ENCODE measurements around the gene NDUFAB1. TPM values are rescaled to one million over a fixed set of nuclear protein-coding genes. Genes with fewer than 3 reads are reported as not detected.
A peak's percentile ranks its signal among the peaks of the same experiment; 100 is the strongest.
"Not testable (repeated sequence)": the region's sequence is repeated elsewhere in the genome, so short reads cannot be mapped to it uniquely, and the experiment has no call there.

Gene NDUFAB1
- total RNA-seq, 4 donors from 2014 or later: 47.8 to 77.8 (median 56.7) TPM

GRCh38 chr16:23554536-23554935, 41.6 kb downstream of the NDUFAB1 start:
- 83 to 85% methylated on average over 3 of the region's 3 CpGs for WGBS, 2 donors
- no peak overlapping the region for H3K4me3 ChIP-seq (ENCODE audit: low read depth, poor library complexity, severe bottlenecking)
- TF ChIP-seq CTCF (IDR thresholded peaks at IDR 0.05) (no peak), POLR2A (IDR thresholded peaks at IDR 0.05) (no peak)
- DNase-seq (ENCODE audit: low spot score in 2 of 2): no peak
- intact Hi-C loops (cut with DNase I; ENCODE audit: low total_unique reads): no loop called here

- 78% methylated on average over 6 of the region's 6 CpGs for WGBS, 2 donors
- intact Hi-C loops (cut with DNase I; ENCODE audit: low total_unique reads): no loop called here
These were observed 44.0 kb downstream of the NDUFAB1 start for GRCh38 chr16:23552161-23552560.

GRCh38 chr16:23549938-23550337, 46.2 kb downstream of the NDUFAB1 start:
- DNase-seq (ENCODE audit: low spot score in 2 of 2): no peak
- 95 to 96% methylated on average over 5 of the region's 5 CpGs for WGBS, 2 donors
- no peak overlapping the region for H3K4me3 ChIP-seq (ENCODE audit: low read depth, poor library complexity, severe bottlenecking)
- TF ChIP-seq CTCF (IDR thresholded peaks at IDR 0.05) (no peak), POLR2A (IDR thresholded peaks at IDR 0.05) (no peak)
- intact Hi-C loops (cut with DNase I; ENCODE audit: low total_unique reads): no loop called here

More at GRCh38 chr16:23552161-23552560, 44.0 kb downstream of the NDUFAB1 start:
- H3K4me3 ChIP-seq (ENCODE audit: low read depth, poor library complexity, severe bottlenecking): no peak overlapping the region
- TF ChIP-seq POLR2A (IDR thresholded peaks at IDR 0.05): no peak
- TF ChIP-seq CTCF (IDR thresholded peaks at IDR 0.05): no peak
- no peak for DNase-seq (ENCODE audit: low spot score in 2 of 2)

- no peak overlapping the region for H3K4me3 ChIP-seq (ENCODE audit: low read depth, poor library complexity, severe bottlenecking)
- no peak for TF ChIP-seq POLR2A (IDR thresholded peaks at IDR 0.05)
- no peak for TF ChIP-seq CTCF (IDR thresholded peaks at IDR 0.05)
- intact Hi-C loops (cut with DNase I; ENCODE audit: low total_unique reads): no loop called here
- no peak for DNase-seq (ENCODE audit: low spot score in 2 of 2)
- WGBS, 2 donors: 96 to 98% methylated on average over 14 of the region's 14 CpGs
These were observed 51.7 kb downstream of the NDUFAB1 start for GRCh38 chr16:23544436-23544835.

GRCh38 chr16:23540817-23541178, 55.3 kb downstream of the NDUFAB1 start:
- intact Hi-C loops (cut with DNase I; ENCODE audit: low total_unique reads); DNase-seq (ENCODE audit: low spot score in 2 of 2); H3K4me3 ChIP-seq (ENCODE audit: low read depth, poor library complexity, severe bottlenecking): not testable (repeated sequence)
- 88 to 97% methylated on average over 3 of the region's 3 CpGs for WGBS, 2 donors

GRCh38 chr16:23539984-23540816, 55.9 kb downstream of the NDUFAB1 start:
- intact Hi-C loops (cut with DNase I; ENCODE audit: low total_unique reads): no loop called here
- H3K4me3 ChIP-seq (ENCODE audit: low read depth, poor library complexity, severe bottlenecking): no peak overlapping the region
- TF ChIP-seq CTCF (IDR thresholded peaks at IDR 0.05) (peak in 1 of 3 donors; percentile 18), POLR2A (IDR thresholded peaks at IDR 0.05) (no peak)
- 93 to 95% methylated on average over 11 of the region's 11 CpGs for WGBS, 2 donors
- DNase-seq (ENCODE audit: low spot score in 2 of 2): no peak
